Progenitor cell of endocrine pancreas (in vitro differentiated cells): ENCODE data around the gene IGLL1. TPM values are rescaled to one million over a fixed set of nuclear protein-coding genes. Genes with fewer than 3 reads are reported as not detected.
A peak's percentile ranks its signal among the peaks of the same experiment; 100 is the strongest.
"Not testable (repeated sequence)": the region's sequence is repeated elsewhere in the genome, so short reads cannot be mapped to it uniquely, and the experiment has no call there.

Source experiments
- DNase-seq: peaks from one replicate; pipeline ENCODE4 v3.0.0; 2021; ENCODE audit warnings: low spot score; ENCODE audit not compliant: unreplicated experiment
- H3K27ac Mint-ChIP-seq: 2 replicates; pipeline ENCODE4 v1.8.0; 2021; ENCODE audit warnings: mild to moderate bottlenecking, moderate library complexity, mixed read lengths
- H3K27me3 Mint-ChIP-seq: 2 replicates; pipeline ENCODE4 v1.8.0; 2021; ENCODE audit warnings: mixed read lengths
- H3K36me3 Mint-ChIP-seq: 2 replicates; pipeline ENCODE4 v1.8.0; 2022; ENCODE audit warnings: mixed read lengths; ENCODE audit not compliant: insufficient read depth
- H3K4me1 Mint-ChIP-seq: 2 replicates; pipeline ENCODE4 v1.8.0; 2021; ENCODE audit warnings: low read depth, mixed read lengths
- H3K4me3 Mint-ChIP-seq: 2 replicates; pipeline ENCODE4 v1.8.0; 2021; ENCODE audit warnings: low read depth, mild to moderate bottlenecking, moderate library complexity, mixed read lengths
- H3K9me3 Mint-ChIP-seq: 2 replicates; pipeline ENCODE4 v1.8.0; 2021; ENCODE audit warnings: low read depth, mixed read lengths
- total RNA-seq: library from RNA; stranded (reverse); gene quantifications from 2 replicates; pipeline ENCODE4 v1.2.1, GENCODE V29; 2021
- TF ChIP-seq, protein P1 (sequence below): fragments of 200-600 bp; sonication (generic); IDR thresholded peaks from one replicate; pipeline ENCODE4 v1.5.0; 2021; ENCODE audit warnings: antibody characterized with exemption, mild to moderate bottlenecking; ENCODE audit not compliant: unreplicated experiment

The IGLL1 gene
- total RNA-seq, 1 donor from 2014 or later = not detected

DNA sequence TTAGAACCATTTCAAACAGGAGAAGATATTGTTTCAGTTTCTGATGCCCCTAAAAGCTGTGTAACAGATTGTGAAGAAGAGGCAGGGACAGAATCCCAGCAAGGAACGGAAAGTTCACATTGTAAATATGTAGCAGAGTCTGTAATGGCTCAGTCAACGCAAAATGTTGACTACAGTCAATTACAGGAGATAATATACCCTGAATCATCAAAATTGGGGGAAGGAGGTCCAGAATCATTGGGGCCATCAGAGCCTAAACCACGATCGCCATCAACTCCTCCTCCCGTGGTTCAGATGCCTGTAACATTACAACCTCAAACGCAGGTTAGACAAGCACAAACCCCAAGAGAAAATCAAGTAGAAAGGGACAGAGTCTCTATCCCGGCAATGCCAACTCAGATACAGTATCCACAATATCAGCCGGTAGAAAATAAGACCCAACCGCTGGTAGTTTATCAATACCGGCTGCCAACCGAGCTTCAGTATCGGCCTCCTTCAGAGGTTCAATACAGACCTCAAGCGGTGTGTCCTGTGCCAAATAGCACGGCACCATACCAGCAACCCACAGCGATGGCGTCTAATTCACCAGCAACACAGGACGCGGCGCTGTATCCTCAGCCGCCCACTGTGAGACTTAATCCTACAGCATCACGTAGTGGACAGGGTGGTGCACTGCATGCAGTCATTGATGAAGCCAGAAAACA is 40.8 kb downstream of the IGLL1 start:
- DNase-seq = peak; percentile 64
- Mint-ChIP-seq H3K4me3 (peak overlapping the region; percentile 82), H3K9me3 (no peaks in the 10 kb centered on the region), H3K36me3 (no peaks in the 10 kb centered on the region), H3K27me3 (no peaks in the 10 kb centered on the region), H3K27ac (peak overlapping the region; percentile 99), H3K4me1 (peaks cover 61% of the 10 kb centered on the region)
- TF ChIP-seq, protein P1, sequence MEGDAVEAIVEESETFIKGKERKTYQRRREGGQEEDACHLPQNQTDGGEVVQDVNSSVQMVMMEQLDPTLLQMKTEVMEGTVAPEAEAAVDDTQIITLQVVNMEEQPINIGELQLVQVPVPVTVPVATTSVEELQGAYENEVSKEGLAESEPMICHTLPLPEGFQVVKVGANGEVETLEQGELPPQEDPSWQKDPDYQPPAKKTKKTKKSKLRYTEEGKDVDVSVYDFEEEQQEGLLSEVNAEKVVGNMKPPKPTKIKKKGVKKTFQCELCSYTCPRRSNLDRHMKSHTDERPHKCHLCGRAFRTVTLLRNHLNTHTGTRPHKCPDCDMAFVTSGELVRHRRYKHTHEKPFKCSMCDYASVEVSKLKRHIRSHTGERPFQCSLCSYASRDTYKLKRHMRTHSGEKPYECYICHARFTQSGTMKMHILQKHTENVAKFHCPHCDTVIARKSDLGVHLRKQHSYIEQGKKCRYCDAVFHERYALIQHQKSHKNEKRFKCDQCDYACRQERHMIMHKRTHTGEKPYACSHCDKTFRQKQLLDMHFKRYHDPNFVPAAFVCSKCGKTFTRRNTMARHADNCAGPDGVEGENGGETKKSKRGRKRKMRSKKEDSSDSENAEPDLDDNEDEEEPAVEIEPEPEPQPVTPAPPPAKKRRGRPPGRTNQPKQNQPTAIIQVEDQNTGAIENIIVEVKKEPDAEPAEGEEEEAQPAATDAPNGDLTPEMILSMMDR = peak; percentile 82

DNA sequence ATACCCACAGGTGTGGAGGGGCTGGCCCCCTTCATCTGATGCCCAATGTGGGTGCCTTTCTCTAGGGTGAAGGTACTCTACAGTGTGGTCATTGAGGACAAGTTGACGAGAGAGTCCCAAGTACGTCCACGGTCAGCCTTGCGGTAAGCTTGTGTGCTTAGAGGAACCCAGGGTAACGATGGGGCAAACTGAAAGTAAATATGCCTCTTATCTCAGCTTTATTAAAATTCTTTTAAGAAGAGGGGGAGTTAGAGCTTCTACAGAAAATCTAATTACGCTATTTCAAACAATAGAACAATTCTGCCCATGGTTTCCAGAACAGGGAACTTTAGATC is 41.4 kb downstream of the IGLL1 start:
- DNase-seq, H3K9me3 Mint-ChIP-seq, H3K27me3 Mint-ChIP-seq, H3K36me3 Mint-ChIP-seq: not testable (repeated sequence)
- Mint-ChIP-seq H3K4me3 (peak overlapping the region; percentile 82), H3K27ac (peak overlapping the region; percentile 99), H3K4me1 (peaks cover 62% of the 10 kb centered on the region)

DNA sequence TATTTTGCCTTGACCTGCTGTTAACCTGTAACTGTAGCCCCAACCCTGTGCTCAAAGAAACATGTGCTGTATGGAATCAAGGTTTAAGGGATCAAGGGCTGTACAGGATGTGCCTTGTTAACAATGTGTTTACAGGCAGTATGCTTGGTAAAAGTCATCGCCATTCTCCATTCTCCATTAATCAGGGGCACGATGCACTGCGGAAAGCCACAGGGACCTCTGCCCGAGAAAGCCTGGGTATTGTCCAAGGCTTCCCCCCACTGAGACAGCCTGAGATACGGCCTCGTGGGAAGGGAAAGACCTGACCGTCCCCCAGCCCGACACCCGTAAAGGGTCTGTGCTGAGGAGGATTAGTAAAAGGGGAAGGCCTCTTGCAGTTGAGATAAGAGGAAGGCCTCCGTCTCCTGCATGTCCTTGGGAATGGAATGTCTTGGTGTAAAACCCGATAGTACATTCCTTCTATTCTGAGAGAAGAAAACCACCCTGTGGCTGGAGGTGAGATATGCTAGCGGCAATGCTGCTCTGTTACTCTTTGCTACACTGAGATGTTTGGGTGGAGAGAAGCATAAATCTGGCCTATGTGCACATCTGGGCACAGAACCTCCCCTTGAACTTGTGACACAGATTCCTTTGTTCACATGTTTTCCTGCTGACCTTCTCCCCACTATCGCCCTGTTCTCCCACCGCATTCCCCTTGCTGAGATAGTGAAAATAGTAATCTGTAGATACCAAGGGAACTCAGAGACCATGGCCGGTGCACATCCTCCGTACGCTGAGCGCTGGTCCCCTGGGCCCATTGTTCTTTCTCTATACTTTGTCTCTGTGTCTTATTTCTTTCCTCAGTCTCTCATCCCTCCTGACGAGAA is 42.0 kb downstream of the IGLL1 start:
- peaks cover 67% of the 10 kb centered on the region for H3K4me1 Mint-ChIP-seq
- H3K36me3 Mint-ChIP-seq, H3K9me3 Mint-ChIP-seq, H3K27me3 Mint-ChIP-seq, DNase-seq: not testable (repeated sequence)
- TF ChIP-seq, protein P1 = peak; percentile 20
- peak overlapping the region; percentile 82 for H3K4me3 Mint-ChIP-seq
- H3K27ac Mint-ChIP-seq = peak overlapping the region; percentile 99

DNA sequence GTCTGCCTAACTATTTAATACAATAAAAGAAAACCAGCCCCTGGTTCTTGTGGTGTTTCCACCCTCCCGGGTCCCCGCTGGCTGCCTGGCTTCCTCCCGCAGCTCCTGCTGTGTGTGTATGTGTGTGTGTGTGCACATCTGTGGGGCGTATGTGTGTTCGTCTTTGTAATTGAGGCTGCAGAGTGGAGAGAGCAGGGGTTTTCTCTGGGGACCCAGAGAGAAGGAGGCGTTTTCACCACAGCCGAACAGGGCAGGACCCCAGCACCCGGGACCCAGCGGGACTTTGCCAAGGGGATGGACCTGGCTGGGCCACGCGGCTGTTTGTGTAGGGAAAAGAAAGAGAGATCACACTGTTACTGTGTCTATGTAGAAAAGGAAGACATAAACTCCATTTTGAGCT is 42.7 kb downstream of the IGLL1 start:
- H3K36me3 Mint-ChIP-seq = no peaks in the 10 kb centered on the region
- peaks cover 68% of the 10 kb centered on the region for H3K4me1 Mint-ChIP-seq
- H3K9me3 Mint-ChIP-seq = no peaks in the 10 kb centered on the region
- H3K27ac Mint-ChIP-seq = peak overlapping the region; percentile 99
- peak overlapping the region; percentile 82 for H3K4me3 Mint-ChIP-seq
- TF ChIP-seq, protein P1 = no peak
- DNase-seq = no peak
- no peaks in the 10 kb centered on the region for H3K27me3 Mint-ChIP-seq

DNA sequence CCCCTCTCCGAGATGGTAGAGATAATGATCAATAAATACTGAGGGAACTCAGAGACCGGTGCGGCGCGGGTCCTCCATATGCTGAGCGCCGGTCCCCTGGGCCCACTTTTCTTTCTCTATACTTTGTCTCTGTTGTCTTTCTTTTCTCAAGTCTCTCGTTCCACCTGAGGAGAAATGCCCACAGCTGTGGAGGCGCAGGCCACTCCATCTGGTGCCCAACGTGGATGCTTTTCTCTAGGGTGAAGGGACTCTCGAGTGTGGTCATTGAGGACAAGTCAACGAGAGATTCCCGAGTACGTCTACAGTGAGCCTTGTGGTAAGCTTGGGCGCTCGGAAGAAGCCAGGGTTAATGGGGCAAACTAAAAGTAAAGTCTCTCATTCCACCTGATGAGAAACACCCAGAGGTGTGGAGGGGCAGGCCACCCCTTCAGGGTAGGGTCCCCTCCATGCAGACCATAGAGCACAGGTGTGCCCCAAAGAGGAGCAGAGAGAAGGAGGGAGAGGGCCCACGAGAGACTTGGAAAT is 43.2 kb downstream of the IGLL1 start:
- TF ChIP-seq, protein P1 = no peak
- no peak for DNase-seq
- Mint-ChIP-seq H3K36me3 (no peaks in the 10 kb centered on the region), H3K27me3 (no peaks in the 10 kb centered on the region), H3K4me3 (peak overlapping the region; percentile 82), H3K27ac (peak overlapping the region; percentile 99), H3K4me1 (peaks cover 66% of the 10 kb centered on the region), H3K9me3 (no peaks in the 10 kb centered on the region)

DNA sequence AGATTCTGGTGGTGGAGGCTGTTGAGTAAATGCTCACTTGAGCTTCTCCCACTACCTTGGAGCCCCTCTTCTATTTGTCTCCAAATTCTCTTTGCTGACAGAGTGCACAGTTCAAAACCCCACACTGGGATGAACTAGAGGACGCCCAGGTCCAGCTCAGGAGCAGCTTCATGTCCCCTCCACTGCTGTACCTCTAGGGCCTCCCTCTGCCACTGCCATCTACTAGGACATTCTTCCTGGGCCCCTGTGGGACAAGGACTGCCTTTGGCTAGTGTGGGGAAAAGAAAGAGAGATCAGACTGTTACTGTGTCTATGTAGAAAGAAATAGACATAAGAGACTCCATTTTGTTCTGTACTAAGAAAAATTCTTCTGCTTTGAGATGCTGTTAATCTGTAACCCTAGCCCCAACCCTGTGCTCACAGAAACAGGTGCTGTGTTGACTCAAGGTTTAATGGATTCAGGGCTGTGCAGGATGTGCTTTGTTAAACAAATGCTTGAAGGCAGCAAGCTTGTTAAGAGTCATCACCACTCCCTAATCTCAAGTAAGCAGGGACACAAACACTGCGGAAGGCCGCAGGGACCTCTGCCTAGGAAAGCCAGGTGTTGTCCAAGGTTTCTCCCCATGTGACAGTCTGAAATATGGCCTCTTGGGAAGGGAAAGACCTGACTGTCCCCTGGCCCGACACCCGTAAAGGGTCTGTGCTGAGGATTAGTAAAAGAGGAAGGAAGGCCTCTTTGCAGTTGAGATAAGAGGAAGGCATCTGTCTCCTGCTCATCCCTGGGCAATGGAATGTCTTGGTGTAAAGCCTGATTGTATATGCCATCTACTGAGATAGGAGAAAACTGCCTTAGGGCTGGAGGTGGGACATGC is 44.1 kb downstream of the IGLL1 start:
- not testable (repeated sequence) for H3K36me3 Mint-ChIP-seq, H3K27me3 Mint-ChIP-seq, H3K9me3 Mint-ChIP-seq, DNase-seq
- H3K4me3 Mint-ChIP-seq = peak overlapping the region; percentile 82
- H3K4me1 Mint-ChIP-seq = peaks cover 69% of the 10 kb centered on the region
- peak overlapping the region; percentile 99 for H3K27ac Mint-ChIP-seq
